Stimulated activated CD8-positive, alpha-beta memory T cell treated with anti-CD3 and anti-CD28 coated beads, Interleukin-15, amount 100 ng/mL, for 48 hours (primary cell): ENCODE measurements around the gene GOSR1.
"Not testable (repeated sequence)": the region's sequence is repeated elsewhere in the genome, so short reads cannot be mapped to it uniquely, and the experiment has no call there.

Source experiments
- DNase-seq, 2 donors: peaks; one replicate each; pipeline ENCODE4 v3.0.0-alpha.2; 2020; ENCODE audit warnings: low read depth in 2 of 2

Gene GOSR1

DNA sequence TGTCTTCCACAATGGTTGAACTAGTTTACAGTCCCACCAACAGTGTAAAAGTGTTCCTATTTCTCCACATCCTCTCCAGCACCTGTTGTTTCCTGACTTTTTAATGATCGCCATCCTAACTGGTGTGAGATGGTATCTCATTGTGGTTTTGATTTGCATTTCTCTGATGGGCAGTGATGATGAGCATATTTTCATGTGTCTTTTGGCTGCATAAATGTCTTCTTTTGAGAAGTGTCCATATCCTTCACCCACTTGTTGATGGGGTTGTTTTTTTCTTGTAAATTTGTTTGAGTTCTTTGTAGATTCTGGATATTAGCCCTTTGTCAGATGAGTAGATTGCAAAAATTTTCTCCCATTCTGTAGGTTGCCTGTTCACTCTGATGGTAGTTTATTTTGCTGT is 84.6 kb downstream of the GOSR1 start:
- DNase-seq, result not testable (repeated sequence)

DNA sequence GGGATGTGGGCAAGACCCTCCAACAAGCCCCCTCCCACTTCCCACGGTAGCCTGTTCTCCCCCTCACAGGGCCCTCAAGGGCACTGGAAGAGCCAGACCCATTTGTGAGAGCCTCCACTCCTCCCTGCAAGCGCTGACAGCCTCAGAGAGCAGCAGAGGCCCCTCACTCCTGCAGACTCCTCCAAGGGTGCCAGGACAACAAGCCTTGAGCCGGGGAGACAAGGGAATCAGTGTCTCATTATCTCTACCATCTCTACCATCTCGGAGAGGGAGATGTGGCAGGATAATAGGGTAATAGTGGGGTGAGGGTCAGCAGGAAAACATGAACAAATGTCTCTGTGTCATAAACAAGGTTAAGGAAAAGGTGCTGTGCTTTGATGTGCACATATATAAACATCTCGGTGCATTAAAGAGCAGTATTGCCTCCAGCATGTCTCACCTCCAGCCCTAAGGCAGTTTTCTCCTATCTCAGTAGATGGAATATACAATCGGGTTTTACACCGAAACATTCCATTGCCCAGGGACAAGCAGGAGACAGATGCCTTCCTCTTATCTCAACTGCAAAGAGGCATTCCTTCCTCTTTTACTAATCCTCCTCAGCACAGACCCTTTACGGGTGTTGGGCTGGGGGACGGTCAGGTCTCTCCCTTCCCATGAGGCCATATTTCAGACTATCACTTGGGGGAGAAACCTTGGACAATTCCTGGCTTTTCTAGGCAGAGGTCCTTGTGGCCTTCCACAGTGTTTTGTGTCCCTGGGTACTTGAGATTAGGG is 86.1 kb downstream of the GOSR1 start:
- not testable (repeated sequence) for DNase-seq

- DNase-seq, result not testable (repeated sequence)
Observed at GRCh38 chr17:30563905-30564390, 86.7 kb downstream of the GOSR1 start.

DNA sequence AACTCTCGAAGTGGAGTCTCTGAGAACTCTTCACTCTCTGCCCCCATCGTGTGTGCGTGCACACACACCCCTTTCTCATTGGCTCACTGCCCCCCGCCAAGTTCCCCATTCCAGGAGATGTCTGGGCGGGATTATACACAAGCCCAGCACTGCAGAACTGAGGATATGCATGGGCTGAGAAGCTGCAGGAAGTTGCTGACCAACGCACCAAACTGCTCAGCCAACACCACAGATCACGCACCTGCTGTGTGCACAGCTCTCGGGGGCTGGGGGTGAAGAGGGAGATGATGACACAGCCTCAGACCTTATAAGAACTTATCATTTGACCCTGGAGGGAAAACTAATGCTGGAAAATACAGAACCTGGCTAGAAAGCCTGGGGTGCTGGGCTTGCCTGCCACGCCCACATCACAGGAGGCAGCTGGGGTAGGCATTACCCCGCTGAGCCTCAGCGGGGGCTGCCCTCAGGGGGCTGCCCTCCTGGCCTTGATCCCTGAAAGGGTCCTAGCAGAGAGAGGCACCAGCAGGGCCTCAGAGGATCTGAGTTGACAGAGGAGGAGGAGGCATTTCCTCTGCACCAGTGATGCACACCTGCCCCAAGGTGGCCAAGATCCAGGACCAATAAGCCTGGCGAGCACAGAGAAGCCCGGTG is 87.3 kb downstream of the GOSR1 start:
- not testable (repeated sequence) for DNase-seq

DNA sequence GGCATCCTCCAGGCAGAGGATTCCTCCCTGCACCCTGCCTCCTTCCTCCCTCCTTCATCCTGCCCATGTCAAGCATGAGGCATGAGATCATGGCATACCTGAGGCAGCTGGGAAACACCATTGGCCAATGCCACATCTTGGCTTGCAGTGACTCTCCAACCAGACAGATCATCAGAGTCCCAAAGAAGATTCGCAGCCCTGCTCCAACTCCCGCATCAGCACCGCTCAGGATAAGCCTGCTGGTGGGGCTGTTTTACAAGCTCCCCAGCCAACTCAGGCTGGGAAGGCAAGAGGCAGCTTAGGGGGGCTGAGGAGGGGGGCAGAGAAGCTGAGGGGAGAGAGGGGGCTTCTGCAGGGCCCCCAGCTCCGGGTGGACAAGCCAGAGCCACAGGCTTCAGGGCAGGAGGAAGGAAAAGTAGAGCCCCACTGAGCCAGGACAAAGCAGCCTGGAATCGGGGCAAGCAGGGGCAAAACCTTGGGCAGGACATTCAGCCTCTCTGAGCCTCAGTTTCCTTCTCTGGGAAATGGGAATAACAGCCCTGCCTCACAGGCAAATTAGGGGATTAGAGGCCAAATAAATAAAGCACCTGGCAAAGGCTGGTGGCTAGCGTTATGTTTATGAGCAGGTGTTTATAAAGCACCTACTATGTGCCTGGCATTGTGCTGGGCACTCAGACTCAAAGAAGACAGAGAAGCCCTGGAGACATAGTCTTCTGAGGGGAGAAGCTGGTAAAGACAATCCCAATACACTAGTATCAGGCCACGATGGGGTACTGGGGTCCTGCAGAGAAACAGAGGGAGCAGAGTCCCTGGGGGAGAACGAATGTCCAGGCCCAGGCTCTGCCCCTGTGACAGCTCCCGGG is 88.1 kb downstream of the GOSR1 start:
- no peak for DNase-seq

- DNase-seq, result not testable (repeated sequence)
Observed at GRCh38 chr17:30566104-30566503, 88.9 kb downstream of the GOSR1 start.

DNA sequence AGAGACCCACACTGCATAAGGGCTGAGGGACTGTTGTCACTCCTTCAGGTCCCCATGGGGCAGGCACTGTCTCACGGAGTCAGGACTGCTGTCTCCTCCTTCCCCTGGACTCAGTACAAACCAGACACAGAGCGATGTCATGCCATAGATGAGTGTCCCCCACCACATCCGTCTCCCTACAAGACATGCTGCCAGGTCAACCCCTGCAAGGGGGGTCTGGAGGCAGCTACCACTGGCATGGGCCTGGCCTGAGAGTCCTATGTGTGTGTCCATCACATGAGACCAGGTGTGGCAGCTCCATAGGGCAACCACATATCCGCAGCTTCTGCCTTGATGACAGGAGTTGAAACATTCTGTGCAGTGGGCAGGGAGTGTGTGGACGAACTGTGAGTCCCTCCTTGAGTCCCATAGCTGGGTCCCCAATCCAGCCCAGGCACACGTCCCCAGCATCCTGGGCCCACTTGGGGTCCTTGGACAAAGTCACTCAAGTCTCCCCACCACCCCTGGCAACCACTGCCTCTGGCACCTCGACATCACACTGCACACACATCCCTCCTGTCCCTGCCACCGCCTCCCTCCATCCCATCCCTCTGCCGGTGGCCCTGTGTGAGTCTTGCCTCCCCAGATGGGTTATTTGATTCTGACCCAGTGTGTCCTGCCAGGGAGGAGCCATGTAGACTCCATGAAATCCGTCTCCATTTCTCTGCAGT is 89.5 kb downstream of the GOSR1 start:
- not testable (repeated sequence) for DNase-seq

- DNase-seq, result no peak
Observed at GRCh38 chr17:30567231-30568116, 90.3 kb downstream of the GOSR1 start.

GRCh38 chr17:30568117-30568430 is 90.9 kb downstream of the GOSR1 start:
- no peak for DNase-seq

DNA sequence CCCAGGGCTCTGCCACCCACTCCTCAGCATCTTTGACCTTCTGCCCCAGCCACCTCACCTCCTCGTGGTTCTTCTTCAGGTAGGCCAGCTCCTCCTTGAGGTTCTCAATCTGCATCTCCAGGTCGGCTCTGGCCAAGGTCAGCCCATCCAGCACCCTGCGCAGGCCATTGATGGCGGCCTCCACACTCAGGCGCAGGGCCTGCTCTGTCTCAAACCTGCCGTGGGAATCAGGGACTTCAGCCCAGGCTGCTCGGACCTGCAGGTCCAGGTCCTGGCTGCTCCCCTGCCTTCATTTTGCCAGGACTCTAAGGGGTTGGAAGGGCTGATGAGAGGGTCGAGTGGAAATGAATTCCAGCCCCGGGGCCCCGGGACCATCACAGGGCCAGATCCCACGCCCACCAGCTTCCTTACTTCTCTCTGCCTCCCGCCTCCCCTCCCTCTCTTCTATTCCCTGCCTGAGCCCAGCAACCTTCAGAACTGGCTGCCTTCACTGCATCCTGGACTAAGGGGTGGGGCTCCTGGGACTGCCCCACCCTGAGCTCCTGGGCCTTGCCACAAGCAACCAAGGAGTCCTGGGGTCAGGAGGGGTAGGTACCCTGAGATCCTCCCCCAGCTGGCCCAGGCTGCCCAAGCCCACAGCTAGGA is 92.4 kb downstream of the GOSR1 start:
- DNase-seq, result not testable (repeated sequence)

- no peak for DNase-seq
Observed at GRCh38 chr17:30570191-30570590, 93.0 kb downstream of the GOSR1 start.

- no peak for DNase-seq
Observed at GRCh38 chr17:30570596-30571265, 93.5 kb downstream of the GOSR1 start.

DNA sequence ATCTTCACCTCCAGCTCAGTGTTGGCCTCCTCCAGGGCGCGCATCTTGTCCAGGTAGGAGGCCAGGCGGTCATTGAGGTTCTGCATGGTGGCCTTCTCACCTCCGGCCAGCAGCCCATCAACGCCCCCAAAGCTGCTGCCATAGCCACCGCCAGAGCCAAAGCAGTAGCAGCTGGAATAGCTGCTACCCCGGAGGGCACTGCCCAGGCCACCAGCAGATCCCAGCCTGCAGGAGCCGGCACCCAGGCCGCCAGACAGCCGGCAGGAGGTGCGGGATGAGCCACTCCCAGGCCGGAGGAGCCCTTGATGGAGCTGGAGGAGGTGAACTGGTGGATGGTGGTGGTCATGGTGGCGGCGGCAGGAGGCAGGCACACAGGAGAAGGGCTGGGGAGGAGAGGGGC is 94.2 kb downstream of the GOSR1 start:
- not testable (repeated sequence) for DNase-seq

GRCh38 chr17:30571921-30572320 is 94.7 kb downstream of the GOSR1 start:
- DNase-seq, result no peak

DNA sequence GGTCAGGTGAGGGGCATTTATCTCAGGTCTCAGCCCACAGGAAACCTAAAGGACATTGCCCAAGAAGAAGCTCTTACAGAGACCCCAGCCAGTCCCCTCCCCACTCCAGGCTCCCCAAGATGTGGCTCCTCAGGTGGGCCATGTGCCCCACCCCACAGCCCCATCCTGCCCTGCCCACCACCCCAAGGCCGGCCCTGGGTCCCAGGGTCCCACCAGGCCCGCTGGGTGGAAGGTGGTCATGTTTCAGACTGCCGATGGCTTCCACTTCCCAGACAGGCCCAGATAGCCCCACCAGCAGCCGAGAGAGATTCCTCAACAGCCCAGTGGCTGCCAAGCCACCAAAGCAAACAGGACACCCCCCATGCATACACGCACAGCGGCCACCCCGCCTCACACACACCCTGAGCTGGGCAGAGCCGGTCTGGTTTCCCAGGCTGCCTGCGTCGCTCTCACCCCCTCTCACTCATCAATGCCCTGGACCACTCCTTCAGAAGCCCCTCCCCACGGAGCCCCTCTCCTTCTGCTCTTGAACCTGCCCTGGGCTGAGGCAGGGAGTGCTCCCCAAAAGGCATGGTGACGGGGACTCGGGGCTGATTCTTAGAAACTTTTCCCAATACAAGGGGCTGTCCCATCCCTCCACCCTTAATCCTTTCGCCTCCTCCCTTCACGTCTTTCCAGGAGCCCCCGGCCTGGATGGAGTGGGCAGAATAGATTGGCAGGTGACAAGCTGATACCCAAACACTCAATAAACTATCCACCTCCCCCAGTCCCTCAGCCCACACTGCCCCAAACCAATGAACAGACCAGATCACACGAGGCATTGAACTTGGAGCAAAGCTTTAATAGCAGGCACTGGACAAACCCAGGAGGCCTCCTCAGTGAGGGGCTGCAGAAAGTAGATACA is 95.7 kb downstream of the GOSR1 start:
- not testable (repeated sequence) for DNase-seq

- no peak for DNase-seq
Observed at GRCh38 chr17:30573603-30574175, 96.5 kb downstream of the GOSR1 start.

GRCh38 chr17:30574309-30574708 is 97.1 kb downstream of the GOSR1 start:
- not testable (repeated sequence) for DNase-seq

DNA sequence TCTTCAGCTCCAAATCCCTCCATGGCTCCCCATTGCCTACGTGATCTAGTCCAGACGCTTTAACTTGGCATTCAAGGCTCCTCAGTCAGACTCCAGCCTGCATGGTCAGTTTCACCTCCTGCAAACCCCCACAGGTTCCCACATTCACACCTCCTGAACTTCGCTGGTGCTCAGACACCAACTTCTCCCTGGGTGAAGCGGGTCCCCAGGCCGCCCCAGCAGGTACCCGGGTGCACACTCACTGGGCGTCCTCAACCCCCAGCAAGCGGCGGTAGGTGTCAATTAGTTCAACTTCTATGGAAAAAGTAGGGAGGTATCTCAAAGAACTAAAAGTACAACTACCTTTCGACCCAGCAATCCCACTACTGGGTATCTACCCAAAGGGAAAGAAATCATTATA is 97.6 kb downstream of the GOSR1 start:
- not testable (repeated sequence) for DNase-seq
